BJ (cell line): Measurements from ENCODE around the gene TMEM132E. TPM values are rescaled to one million over a fixed set of nuclear protein-coding genes. Genes with fewer than 3 reads are reported as not detected.

Source experiments
- CTCF ChIA-PET: fragments of 350-600 bp; formaldehyde crosslinking; extraction: SDS; loops from one replicate; lab custom pipeline; 2021; ENCODE audit warnings: antibody characterized with exemption, inconsistent platforms; lab: Yijun Ruan, JAX
- POLR2A ChIA-PET: fragments of 300-600 bp; sonication (Branson Sonifier 250); formaldehyde crosslinking; extraction: SDS; loops from one replicate; lab custom pipeline; 2021; ENCODE audit warnings: antibody characterized with exemption; lab: Charles Lee
- DNase-seq: peaks from one replicate; pipeline ENCODE4 v3.0.0-alpha.2; 2011; ENCODE audit warnings: low read depth
- H3K27me3 ChIP-seq: 2 replicates; pipeline ENCODE4 v1.6.0; 2011; ENCODE audit warnings: low read length; ENCODE audit not compliant: control insufficient read depth, insufficient read depth
- H3K36me3 ChIP-seq: 2 replicates; pipeline ENCODE4 v1.5.1; 2011; ENCODE audit warnings: low read length; ENCODE audit not compliant: control insufficient read depth, insufficient read depth
- H3K4me3 ChIP-seq: 2 replicates; pipeline ENCODE4 v1.5.1; 2011; ENCODE audit warnings: low read depth, mild to moderate bottlenecking, control low read depth, low read length
- polyA plus RNA-seq: library from polyadenylated mRNA; depleted of rRNA; stranded (reverse); fragments of >200 nt; gene quantifications from 2 replicates; pipeline ENCODE4 v1.2.3, GENCODE V29; 2011
- TF ChIP-seq, protein P1 (sequence below): IDR thresholded peaks from 2 replicates; pipeline ENCODE4 v1.5.1; 2011; ENCODE audit warnings: low read depth, mild to moderate bottlenecking, control low read depth, inconsistent platforms, low read length, moderate library complexity; ENCODE audit not compliant: insufficient read depth

TMEM132E gene
- polyA plus RNA-seq, 1 experiment: not detected

GRCh38 chr17:34654881-34655276, 75.5 kb downstream of the TMEM132E start:
- Histone ChIP-seq H3K4me3 (no peak overlapping the region), H3K27me3 (no peaks in the 10 kb centered on the region; the same call in 1 of the 2 replicates), H3K36me3 (no peaks in the 10 kb centered on the region)
- no peak for DNase-seq
- ChIA-PET CTCF (interaction anchor here (2.1 kb wide), 1 partner anchor 17 kb away, joined by 8 read pairs; no protein-coding TSS in a partner anchor), POLR2A (no interaction called here)
- TF ChIP-seq, protein P1, sequence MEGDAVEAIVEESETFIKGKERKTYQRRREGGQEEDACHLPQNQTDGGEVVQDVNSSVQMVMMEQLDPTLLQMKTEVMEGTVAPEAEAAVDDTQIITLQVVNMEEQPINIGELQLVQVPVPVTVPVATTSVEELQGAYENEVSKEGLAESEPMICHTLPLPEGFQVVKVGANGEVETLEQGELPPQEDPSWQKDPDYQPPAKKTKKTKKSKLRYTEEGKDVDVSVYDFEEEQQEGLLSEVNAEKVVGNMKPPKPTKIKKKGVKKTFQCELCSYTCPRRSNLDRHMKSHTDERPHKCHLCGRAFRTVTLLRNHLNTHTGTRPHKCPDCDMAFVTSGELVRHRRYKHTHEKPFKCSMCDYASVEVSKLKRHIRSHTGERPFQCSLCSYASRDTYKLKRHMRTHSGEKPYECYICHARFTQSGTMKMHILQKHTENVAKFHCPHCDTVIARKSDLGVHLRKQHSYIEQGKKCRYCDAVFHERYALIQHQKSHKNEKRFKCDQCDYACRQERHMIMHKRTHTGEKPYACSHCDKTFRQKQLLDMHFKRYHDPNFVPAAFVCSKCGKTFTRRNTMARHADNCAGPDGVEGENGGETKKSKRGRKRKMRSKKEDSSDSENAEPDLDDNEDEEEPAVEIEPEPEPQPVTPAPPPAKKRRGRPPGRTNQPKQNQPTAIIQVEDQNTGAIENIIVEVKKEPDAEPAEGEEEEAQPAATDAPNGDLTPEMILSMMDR: no peak

- H3K27me3 ChIP-seq: no peaks in the 10 kb centered on the region; the same call in 1 of the 2 replicates
- no peaks in the 10 kb centered on the region for H3K36me3 ChIP-seq
- ChIA-PET CTCF (interaction anchor here (0.6 kb wide), 1 partner anchor 863 kb away, joined by 3 read pairs; no protein-coding TSS in a partner anchor), POLR2A (no interaction called here)
- TF ChIP-seq, protein P1: no peak
- H3K4me3 ChIP-seq: no peak overlapping the region
- DNase-seq: no peak
These were observed 77.4 kb downstream of the TMEM132E start for GRCh38 chr17:34656801-34657200.

DNA sequence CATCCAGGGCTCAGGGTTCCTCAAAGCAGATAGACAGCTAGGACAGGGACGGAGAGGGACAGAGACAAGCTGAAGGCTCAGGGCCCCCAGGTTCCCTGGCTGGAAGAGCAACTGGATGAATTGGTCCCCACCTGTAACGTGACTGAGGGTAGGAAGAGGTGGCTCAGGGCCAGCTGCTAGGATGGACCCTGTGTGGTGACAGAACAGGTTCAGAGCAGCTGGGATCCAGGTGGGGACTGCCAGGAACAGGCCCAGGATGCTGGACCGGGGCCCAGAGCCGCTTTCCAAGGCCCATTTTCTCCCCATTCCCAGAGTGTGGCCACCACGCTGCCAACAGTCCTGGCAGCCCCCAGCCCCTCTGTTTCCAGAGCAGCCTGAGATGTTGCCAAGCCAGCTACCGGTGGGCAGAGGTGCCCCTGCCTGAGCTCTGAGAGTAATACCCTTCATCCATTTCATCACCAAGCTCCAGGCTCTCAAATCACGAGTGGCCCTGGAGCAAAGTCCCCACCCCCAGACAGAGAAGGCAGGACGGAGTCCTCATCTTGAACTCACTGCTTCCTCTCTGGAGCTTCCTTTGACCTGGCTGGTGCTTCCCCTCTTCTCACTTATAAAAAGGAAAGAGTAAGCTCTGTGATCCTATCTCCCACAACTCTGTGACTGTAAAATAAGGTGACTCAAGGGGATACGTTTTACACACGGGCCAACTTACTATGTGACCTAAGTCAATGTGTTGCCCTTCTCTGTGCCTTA, 79.6 kb downstream of the TMEM132E start:
- POLR2A ChIA-PET: no interaction called here
- CTCF ChIA-PET: interaction anchor here (0.8 kb wide), 1 partner anchor 21 kb away, joined by 3 read pairs; no protein-coding TSS in a partner anchor
- DNase-seq: no peak
- H3K27me3 ChIP-seq: no peaks in the 10 kb centered on the region; the same call in 1 of the 2 replicates
- TF ChIP-seq, protein P1: no peak
- no peak overlapping the region for H3K4me3 ChIP-seq
- no peaks in the 10 kb centered on the region for H3K36me3 ChIP-seq

- DNase-seq: no peak
- Histone ChIP-seq H3K4me3 (no peak overlapping the region), H3K27me3 (no peaks in the 10 kb centered on the region; the same call in 1 of the 2 replicates), H3K36me3 (no peaks in the 10 kb centered on the region)
- TF ChIP-seq, protein P1: no peak
- CTCF ChIA-PET: no interaction called here
- POLR2A ChIA-PET: no interaction called here
These were observed 84.3 kb downstream of the TMEM132E start for GRCh38 chr17:34663714-34664113.

GRCh38 chr17:34665150-34665806, 85.9 kb downstream of the TMEM132E start:
- TF ChIP-seq, protein P1: no peak
- Histone ChIP-seq H3K27me3 (no peaks in the 10 kb centered on the region; the same call in 1 of the 2 replicates), H3K36me3 (no peaks in the 10 kb centered on the region), H3K4me3 (no peak overlapping the region)
- ChIA-PET POLR2A (no interaction called here), CTCF (no interaction called here)
- no peak for DNase-seq
